DND-41 (cell line): ENCODE data around the gene SIGLEC1.

Experiments used
- ATAC-seq: fragments of 200-7000 bp; cut with Tn5 transposase; 3 replicates; pipeline ENCODE4 v1.9.1; 2021; ENCODE audit warnings: low read depth; ENCODE audit not compliant: insufficient read depth
- DNase-seq: peaks from one replicate; pipeline ENCODE4 v3.0.0-alpha.2; 2020
- H2AFZ ChIP-seq: 2 replicates; pipeline ENCODE4 v1.6.0; 2012; ENCODE audit warnings: low read depth, low read length
- H3K27ac ChIP-seq: 2 replicates; pipeline ENCODE4 v1.5.1; 2012; ENCODE audit warnings: low read length, inconsistent platforms
- H3K27me3 ChIP-seq: fragments of 200-600 bp; sonication (generic); 2 replicates; pipeline ENCODE4 v1.6.0; 2012; ENCODE audit warnings: low read length, mild to moderate bottlenecking, inconsistent platforms; ENCODE audit not compliant: insufficient read depth, poor library complexity
- H3K36me3 ChIP-seq: 2 replicates; pipeline ENCODE4 v1.5.1; 2012; ENCODE audit warnings: low read length, inconsistent platforms; ENCODE audit not compliant: insufficient read depth
- H3K4me1 ChIP-seq: 2 replicates; pipeline ENCODE4 v1.5.1; 2012; ENCODE audit warnings: mild to moderate bottlenecking, low read length; ENCODE audit not compliant: insufficient read depth
- H3K4me2 ChIP-seq: 2 replicates; pipeline ENCODE4 v1.6.0; 2012; ENCODE audit warnings: mild to moderate bottlenecking, moderate library complexity, low read length, inconsistent platforms; ENCODE audit not compliant: insufficient read depth
- H3K4me3 ChIP-seq, 2 experiments: fragments of 200-600 bp in 1 of 2; shearing (Covaris generic) in 1 of 2; 2 replicates each; pipeline ENCODE4 v1.5.1; 2012 to 2016; ENCODE audit warnings: inconsistent platforms in 2 of 2, low read length in 2 of 2, mild to moderate bottlenecking in 2 of 2, low read depth in 1 of 2, moderate library complexity in 1 of 2
- H3K79me2 ChIP-seq: 2 replicates; pipeline ENCODE4 v1.6.0; 2012; ENCODE audit warnings: low read length, inconsistent platforms; ENCODE audit not compliant: insufficient read depth
- H3K9ac ChIP-seq: 2 replicates; pipeline ENCODE4 v1.6.0; 2012; ENCODE audit warnings: low read depth, mild to moderate bottlenecking, inconsistent platforms, low read length, moderate library complexity
- H3K9me3 ChIP-seq: 2 replicates; pipeline ENCODE4 v1.5.1; 2012; ENCODE audit warnings: low read length, moderate library complexity, mild to moderate bottlenecking, inconsistent platforms; ENCODE audit not compliant: insufficient read depth, severe bottlenecking
- H4K20me1 ChIP-seq: 2 replicates; pipeline ENCODE4 v1.6.0; 2012; ENCODE audit warnings: low read length; ENCODE audit not compliant: insufficient read depth
- CTCF ChIP-seq: IDR thresholded peaks from 2 replicates; pipeline ENCODE4 v1.5.1; 2012; ENCODE audit warnings: borderline replicate concordance, low read length, moderate library complexity, mild to moderate bottlenecking; ENCODE audit not compliant: poor library complexity, severe bottlenecking; ENCODE audit errors: extremely low read depth
- EZH2 ChIP-seq: IDR thresholded peaks from 3 replicates; pipeline ENCODE4 v1.6.1; 2012; ENCODE audit warnings: borderline replicate concordance, low read depth, mild to moderate bottlenecking, moderate library complexity, low read length, inconsistent platforms; ENCODE audit not compliant: severe bottlenecking

SIGLEC1 gene

GRCh38 chr20:3701061-3701998 is 11.1 kb downstream of the SIGLEC1 start:
- no peaks in the 10 kb centered on the region for H3K27me3 ChIP-seq
- no peak overlapping the region for H2AFZ ChIP-seq
- DNase-seq (no peak), ATAC-seq (no peak)
- no peaks in the 10 kb centered on the region for H3K36me3 ChIP-seq
- H3K4me1 ChIP-seq = no peaks in the 10 kb centered on the region
- H3K9me3 ChIP-seq = no peaks in the 10 kb centered on the region
- H3K27ac ChIP-seq = no peak overlapping the region
- TF ChIP-seq EZH2 = no peak
- H3K4me3 ChIP-seq = no peak overlapping the region
- peaks cover 2% of the 10 kb centered on the region; the same call in 1 of the 2 replicates for H4K20me1 ChIP-seq
- H3K79me2 ChIP-seq = no peaks in the 10 kb centered on the region
- no peak overlapping the region for H3K4me2 ChIP-seq
- H3K9ac ChIP-seq = no peak overlapping the region

- Histone ChIP-seq H4K20me1 (peaks cover 2% of the 10 kb centered on the region; the same call in 1 of the 2 replicates), H3K27me3 (no peaks in the 10 kb centered on the region), H3K9me3 (no peaks in the 10 kb centered on the region), H2AFZ (no peak overlapping the region), H3K9ac (no peak overlapping the region), H3K4me1 (no peaks in the 10 kb centered on the region), H3K4me3 (no peak overlapping the region), H3K36me3 (no peaks in the 10 kb centered on the region), H3K27ac (no peak overlapping the region), H3K4me2 (no peak overlapping the region), H3K79me2 (no peaks in the 10 kb centered on the region)
- TF ChIP-seq EZH2 (no peak), CTCF (no peak)
- DNase-seq (no peak), ATAC-seq (no peak)
Measured at GRCh38 chr20:3699037-3699436, 13.4 kb downstream of the SIGLEC1 start.

- Histone ChIP-seq H3K36me3 (no peaks in the 10 kb centered on the region), H3K9ac (no peak overlapping the region), H3K4me1 (no peaks in the 10 kb centered on the region), H3K4me3 (no peak overlapping the region), H3K79me2 (no peaks in the 10 kb centered on the region), H3K9me3 (no peaks in the 10 kb centered on the region), H4K20me1 (no peaks in the 10 kb centered on the region; the same call in 1 of the 2 replicates), H3K4me2 (no peak overlapping the region), H3K27ac (no peak overlapping the region), H3K27me3 (no peaks in the 10 kb centered on the region), H2AFZ (no peak overlapping the region)
- TF ChIP-seq CTCF (no peak), EZH2 (no peak)
- no peak for ATAC-seq
- no peak for DNase-seq
Measured at GRCh38 chr20:3698591-3699001, 13.8 kb downstream of the SIGLEC1 start.

GRCh38 chr20:3697588-3698305 is 14.7 kb downstream of the SIGLEC1 start:
- Histone ChIP-seq H3K4me3 (no peak overlapping the region), H3K36me3 (no peaks in the 10 kb centered on the region), H3K27ac (no peak overlapping the region), H3K4me2 (no peak overlapping the region), H3K27me3 (no peaks in the 10 kb centered on the region), H2AFZ (no peak overlapping the region), H3K9ac (no peak overlapping the region), H4K20me1 (no peaks in the 10 kb centered on the region; the same call in 1 of the 2 replicates), H3K4me1 (no peaks in the 10 kb centered on the region), H3K9me3 (no peaks in the 10 kb centered on the region), H3K79me2 (no peaks in the 10 kb centered on the region)
- no peak for DNase-seq
- TF ChIP-seq EZH2 (no peak), CTCF (no peak)
- no peak for ATAC-seq
